GM18909 (cell line): ENCODE results near the gene RBM5.
A peak's percentile ranks its signal among the peaks of the same experiment; 100 is the strongest.
"Not testable (repeated sequence)": the region's sequence is repeated elsewhere in the genome, so short reads cannot be mapped to it uniquely, and the experiment has no call there.

ENCODE experiments used
- ATAC-seq: cut with Tn5 transposase; IDR thresholded peaks from one replicate; pipeline ENCODE4 v1.9.1; 2021; ENCODE audit warnings: mild to moderate bottlenecking; ENCODE audit not compliant: unreplicated experiment, poor library complexity

RBM5 gene

GRCh38 chr3:50088725-50089608 lies at the start of gene RBM5:
TSS of gene RBM5 (plus strand) at chr3:50088919. CDS start at chr3:50090435, 1,516 bp downstream.
- ATAC-seq: peak; percentile 99

DNA sequence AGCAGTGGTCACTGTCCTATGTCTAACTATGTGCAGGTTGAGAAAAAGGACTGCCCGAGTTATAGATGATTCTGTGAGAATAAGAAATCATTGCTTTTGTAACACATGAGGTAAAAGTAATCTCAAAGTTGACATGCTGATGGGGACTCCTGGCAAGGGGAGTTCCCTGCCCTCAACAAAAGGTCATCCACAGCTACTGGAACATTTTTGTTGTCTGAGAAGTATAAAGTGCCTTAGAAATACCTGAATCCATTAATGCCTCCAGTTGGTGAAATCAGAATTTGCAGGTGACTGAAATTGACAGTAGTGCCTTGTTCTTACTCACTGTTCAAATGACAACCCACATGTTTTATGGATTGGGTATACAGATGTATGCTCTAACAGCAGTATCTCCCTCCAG lies 43.7 kb upstream of the RBM5 start:
- ATAC-seq: no peak

- ATAC-seq: no peak
Observed at GRCh38 chr3:50047426-50047825, 41.3 kb upstream of the RBM5 start.

DNA sequence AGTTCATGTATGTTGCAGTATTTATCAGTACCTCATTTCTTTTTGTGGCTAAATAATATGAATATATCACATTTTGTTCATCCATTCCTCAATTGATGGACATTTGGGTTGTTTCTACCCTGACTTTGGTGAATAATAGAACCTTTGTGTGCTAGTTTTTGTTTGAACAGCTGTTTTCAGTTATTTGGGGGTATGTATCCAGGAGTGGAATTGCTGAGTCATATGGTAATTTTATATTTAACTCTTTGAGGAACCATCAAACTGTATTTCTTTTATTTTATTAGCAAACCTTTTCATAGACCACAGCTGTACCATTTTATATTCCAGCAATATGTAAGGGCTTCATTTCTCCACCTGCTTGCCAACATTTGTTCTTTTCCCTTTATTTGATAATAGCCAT lies 38.4 kb upstream of the RBM5 start:
- no peak for ATAC-seq

DNA sequence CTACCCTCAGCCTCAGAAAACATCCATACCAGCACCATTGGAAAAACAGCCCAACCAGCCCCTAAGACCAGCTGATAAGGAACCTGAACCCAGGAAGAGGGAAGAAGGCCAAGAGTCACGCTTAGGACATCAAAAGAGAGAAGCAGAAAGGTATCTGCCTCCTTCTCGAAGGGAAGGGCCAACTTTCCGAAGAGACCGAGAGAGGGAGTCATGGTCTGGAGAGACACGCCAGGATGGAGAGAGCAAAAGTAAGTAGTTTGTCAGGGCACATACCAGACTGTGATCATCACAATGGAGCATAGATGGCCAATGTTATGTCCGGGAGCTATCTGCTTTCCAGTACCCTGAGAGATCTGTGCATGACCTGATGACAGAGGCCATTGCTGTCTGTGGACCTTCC lies 31.0 kb upstream of the RBM5 start:
- ATAC-seq: no peak

- ATAC-seq: no peak
Observed at GRCh38 chr3:50068134-50068533, 20.6 kb upstream of the RBM5 start.

GRCh38 chr3:50078091-50078490 lies 10.6 kb upstream of the RBM5 start:
- ATAC-seq: no peak

- no peak for ATAC-seq
Observed at GRCh38 chr3:50078622-50079021, 10.1 kb upstream of the RBM5 start.

DNA sequence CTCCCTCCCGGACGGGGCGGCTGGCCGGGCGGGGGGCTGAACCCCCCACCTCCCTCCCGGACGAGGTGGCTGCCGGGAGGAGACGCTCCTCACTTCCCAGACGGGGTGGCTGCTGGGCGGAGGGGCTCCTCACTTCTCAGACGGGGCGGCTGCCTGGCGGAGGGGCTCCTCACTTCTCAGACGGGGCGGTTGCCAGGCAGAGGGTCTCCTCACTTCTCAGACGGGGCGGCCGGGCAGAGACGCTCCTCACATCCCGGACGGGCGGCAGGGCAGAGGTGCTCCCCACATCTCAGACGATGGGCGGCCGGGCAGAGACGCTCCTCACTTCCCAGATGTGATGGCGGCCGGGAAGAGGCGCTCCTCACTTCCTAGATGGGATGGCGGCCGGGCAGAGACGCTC lies 3.8 kb upstream of the RBM5 start:
- not testable (repeated sequence) for ATAC-seq

DNA sequence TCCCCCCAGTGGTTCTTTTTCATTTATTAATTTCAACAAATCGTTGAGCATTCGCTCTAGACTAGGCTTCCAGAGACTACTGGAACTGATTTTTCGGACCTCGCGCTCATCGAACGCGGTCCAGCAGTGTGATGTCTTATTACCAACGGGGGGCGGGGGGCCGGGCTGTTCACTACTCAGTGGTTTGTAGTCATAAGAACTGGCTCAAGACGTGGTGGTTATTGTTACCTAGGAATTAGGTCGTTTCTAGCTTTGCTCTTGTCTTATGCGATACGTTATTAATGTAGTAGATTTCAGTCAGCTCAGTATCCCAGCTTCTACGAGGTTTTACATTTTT lies 858 bp downstream of the RBM5 start:
- ATAC-seq: peak; percentile 11

DNA sequence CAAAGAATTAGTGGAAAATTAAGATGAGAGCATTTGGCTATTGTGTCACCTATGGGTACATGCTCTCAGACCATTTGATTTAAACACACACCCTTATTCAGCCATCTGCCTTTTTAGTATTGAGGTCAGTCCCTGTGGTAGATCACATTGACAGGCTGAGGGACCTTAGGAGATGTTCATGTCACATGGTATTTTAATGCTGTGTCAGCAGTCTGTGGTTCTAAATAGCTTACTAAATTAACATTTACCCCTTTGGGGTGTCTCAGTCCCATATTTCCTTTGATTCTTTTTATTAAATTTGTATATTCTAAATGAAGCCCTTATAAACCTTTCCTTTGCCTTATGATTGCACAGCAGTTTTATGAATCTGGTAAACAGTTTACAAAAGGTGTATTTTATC lies 2.3 kb downstream of the RBM5 start:
- ATAC-seq: no peak

- no peak for ATAC-seq
Observed at GRCh38 chr3:50095352-50095998, 6.8 kb downstream of the RBM5 start.

- ATAC-seq: no peak
Observed at GRCh38 chr3:50100386-50100785, 11.7 kb downstream of the RBM5 start.

GRCh38 chr3:50100956-50101845 lies 12.5 kb downstream of the RBM5 start:
- ATAC-seq: no peak

GRCh38 chr3:50102558-50102957 lies 13.8 kb downstream of the RBM5 start:
- ATAC-seq: no peak

GRCh38 chr3:50111757-50112156 lies 23.0 kb downstream of the RBM5 start:
- no peak for ATAC-seq

DNA sequence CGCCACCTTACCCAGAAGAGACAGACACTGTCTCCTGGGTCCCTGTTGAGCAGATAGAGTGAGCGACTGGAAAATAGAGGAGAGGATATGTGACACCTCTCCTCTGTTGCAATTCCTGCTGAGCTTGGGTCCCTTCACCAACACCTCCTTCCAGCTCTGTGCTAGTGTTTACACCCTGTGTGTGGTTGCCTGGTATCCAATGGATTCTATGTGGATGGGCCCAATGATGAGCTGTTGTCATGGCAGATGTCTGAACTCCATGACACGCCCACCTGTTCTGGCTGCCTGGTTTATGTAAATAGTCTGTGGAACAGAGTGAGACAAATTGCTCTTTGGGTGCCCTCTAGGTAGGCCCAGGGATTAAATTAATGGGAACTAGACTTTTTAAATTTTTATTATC lies 23.7 kb downstream of the RBM5 start:
- no peak for ATAC-seq

- ATAC-seq: no peak
Observed at GRCh38 chr3:50117120-50117519, 28.4 kb downstream of the RBM5 start.

GRCh38 chr3:50118237-50118636 lies 29.5 kb downstream of the RBM5 start:
- no peak for ATAC-seq

DNA sequence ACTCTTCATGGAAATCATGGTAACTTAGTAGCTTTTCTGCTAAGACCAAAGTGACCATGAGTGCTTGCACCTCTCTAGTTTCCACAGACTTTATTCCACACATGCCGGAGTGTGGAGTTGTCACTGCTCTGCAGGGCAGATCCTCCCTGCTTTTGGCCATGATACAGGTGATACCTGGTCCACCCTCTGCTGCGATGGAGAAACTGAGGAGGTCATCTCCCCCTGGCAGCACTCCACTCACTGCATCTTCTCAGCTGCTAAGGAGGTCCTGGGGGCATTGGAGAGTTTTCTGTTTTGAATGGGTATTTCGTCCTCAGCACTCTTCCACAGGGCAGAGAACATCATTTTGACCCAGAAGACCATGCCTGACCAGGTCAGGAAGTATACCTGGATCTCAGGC lies 31.1 kb downstream of the RBM5 start:
- ATAC-seq: no peak
